NB4 (cell line): ENCODE measurements around the gene TRAM2.

Experiments used
- POLR2A ChIP-seq: IDR thresholded peaks from 2 replicates; pipeline ENCODE4 v1.6.1; 2011; ENCODE audit warnings: mild to moderate bottlenecking; ENCODE audit not compliant: insufficient read length; ENCODE audit errors: extremely low read depth
- TF ChIP-seq, protein P1 (sequence below): IDR thresholded peaks from one replicate; pipeline ENCODE4 v1.5.1; 2012; ENCODE audit warnings: low read depth, low read length
- TF ChIP-seq, protein P2 (sequence below): IDR thresholded peaks from 2 replicates; pipeline ENCODE4 v1.6.1; 2011; ENCODE audit warnings: low read depth, low read length

DNA sequence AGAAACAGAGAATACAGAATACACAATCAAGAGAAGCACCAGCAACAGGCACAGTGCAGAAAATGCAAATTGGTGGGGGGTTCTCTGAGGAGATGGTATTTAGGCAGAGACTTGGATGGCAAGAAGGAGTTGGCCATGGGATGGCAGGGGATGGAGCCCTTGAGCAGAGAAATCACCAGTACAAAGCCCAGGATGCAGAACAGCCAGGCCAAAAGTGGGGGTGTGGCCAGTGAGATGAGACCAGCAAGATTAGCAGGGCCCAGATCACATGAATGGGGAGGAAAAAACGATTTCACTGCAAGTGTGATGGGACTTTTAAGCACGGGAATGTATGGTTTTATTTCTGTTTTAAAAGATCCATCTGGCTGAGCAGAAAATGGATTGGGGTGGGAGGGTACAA is 63.4 kb downstream of the TRAM2 start:
- TF ChIP-seq POLR2A = no peak
- TF ChIP-seq, protein P1, sequence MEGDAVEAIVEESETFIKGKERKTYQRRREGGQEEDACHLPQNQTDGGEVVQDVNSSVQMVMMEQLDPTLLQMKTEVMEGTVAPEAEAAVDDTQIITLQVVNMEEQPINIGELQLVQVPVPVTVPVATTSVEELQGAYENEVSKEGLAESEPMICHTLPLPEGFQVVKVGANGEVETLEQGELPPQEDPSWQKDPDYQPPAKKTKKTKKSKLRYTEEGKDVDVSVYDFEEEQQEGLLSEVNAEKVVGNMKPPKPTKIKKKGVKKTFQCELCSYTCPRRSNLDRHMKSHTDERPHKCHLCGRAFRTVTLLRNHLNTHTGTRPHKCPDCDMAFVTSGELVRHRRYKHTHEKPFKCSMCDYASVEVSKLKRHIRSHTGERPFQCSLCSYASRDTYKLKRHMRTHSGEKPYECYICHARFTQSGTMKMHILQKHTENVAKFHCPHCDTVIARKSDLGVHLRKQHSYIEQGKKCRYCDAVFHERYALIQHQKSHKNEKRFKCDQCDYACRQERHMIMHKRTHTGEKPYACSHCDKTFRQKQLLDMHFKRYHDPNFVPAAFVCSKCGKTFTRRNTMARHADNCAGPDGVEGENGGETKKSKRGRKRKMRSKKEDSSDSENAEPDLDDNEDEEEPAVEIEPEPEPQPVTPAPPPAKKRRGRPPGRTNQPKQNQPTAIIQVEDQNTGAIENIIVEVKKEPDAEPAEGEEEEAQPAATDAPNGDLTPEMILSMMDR = no peak
- TF ChIP-seq, protein P2, sequence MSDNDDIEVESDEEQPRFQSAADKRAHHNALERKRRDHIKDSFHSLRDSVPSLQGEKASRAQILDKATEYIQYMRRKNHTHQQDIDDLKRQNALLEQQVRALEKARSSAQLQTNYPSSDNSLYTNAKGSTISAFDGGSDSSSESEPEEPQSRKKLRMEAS = no peak
